ENCODE results near the gene CATSPERE. TPM values are rescaled to one million over a fixed set of nuclear protein-coding genes. Genes with fewer than 3 reads are reported as not detected.

CATSPERE gene
- total RNA-seq, 1 experiment from 2014 or later: not detected

GRCh38 chr1:244585867-244586266 lies 124.8 kb downstream of the CATSPERE start:
- DNase-seq (ENCODE audit: low read depth): no peak

DNA sequence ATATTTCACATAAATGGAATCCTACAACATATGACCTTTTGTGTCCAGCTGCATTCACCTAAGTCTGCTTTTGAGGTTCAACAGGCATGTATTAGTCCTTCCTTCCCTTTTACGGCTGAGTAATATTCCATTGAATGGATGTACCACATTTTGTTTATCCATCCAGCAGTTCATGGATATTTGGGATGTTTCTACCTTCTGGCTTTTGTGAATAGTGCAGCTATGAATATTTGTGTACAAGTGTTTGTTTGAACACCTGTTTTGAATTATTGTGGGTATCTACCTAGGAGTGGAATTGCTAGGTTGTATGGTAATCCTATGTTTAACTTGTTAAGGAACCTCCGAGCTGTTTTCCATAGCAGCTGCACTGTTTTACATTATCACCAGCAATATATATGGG lies 129.6 kb downstream of the CATSPERE start:
- in situ Hi-C loops (cut with HindIII; ENCODE audit: low pct_unique_long_range_greater_than_20kb, low sequenced_read_pairs): no loop called here
- no peak for DNase-seq (ENCODE audit: low read depth)

More at GRCh38 chr1:244585867-244586266, 124.8 kb downstream of the CATSPERE start:
- in situ Hi-C loops (cut with HindIII; ENCODE audit: low pct_unique_long_range_greater_than_20kb, low sequenced_read_pairs): no loop called here

GRCh38 chr1:244598611-244599010 lies 137.5 kb downstream of the CATSPERE start:
- DNase-seq (ENCODE audit: low read depth): no peak
- in situ Hi-C loops (cut with HindIII; ENCODE audit: low pct_unique_long_range_greater_than_20kb, low sequenced_read_pairs): no loop called here

- in situ Hi-C loops (cut with HindIII; ENCODE audit: low pct_unique_long_range_greater_than_20kb, low sequenced_read_pairs): no loop called here
- peak; percentile 80 for DNase-seq (ENCODE audit: low read depth)
Observed at GRCh38 chr1:244599937-244600350, 138.9 kb downstream of the CATSPERE start.

- in situ Hi-C loops (cut with HindIII; ENCODE audit: low pct_unique_long_range_greater_than_20kb, low sequenced_read_pairs): no loop called here
- no peak for DNase-seq (ENCODE audit: low read depth)
Observed at GRCh38 chr1:244601336-244601735, 140.3 kb downstream of the CATSPERE start.

- in situ Hi-C loops (cut with HindIII; ENCODE audit: low pct_unique_long_range_greater_than_20kb, low sequenced_read_pairs): no loop called here
- no peak for DNase-seq (ENCODE audit: low read depth)
Observed at GRCh38 chr1:244603498-244603897, 142.4 kb downstream of the CATSPERE start.

DNA sequence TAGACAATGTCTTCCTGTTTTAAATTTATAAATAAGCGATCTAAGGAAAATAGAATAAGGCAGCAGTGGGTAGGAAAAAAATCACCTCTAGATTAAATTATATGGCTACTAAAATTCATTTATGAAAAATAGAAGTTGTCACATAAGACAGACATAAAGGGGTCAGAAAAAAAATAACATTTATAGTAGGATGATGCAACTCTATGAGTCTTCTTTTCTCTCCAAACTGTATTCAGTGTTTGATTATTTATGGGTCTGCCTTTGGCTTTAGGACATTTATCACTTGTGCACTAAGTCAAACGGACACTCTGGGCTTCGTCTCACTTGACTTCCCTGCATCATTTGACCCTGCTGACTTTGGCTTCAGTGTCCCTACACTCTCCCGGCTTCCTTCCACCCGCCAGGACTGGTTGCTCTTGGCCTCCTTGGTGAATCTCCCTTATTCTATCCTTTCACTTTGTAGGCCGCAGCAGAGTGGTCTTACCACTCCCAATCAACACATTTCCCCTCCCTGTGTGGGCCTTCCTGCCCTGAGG lies 144.8 kb downstream of the CATSPERE start:
- DNase-seq (ENCODE audit: low read depth): no peak
- in situ Hi-C loops (cut with HindIII; ENCODE audit: low pct_unique_long_range_greater_than_20kb, low sequenced_read_pairs): no loop called here

DNA sequence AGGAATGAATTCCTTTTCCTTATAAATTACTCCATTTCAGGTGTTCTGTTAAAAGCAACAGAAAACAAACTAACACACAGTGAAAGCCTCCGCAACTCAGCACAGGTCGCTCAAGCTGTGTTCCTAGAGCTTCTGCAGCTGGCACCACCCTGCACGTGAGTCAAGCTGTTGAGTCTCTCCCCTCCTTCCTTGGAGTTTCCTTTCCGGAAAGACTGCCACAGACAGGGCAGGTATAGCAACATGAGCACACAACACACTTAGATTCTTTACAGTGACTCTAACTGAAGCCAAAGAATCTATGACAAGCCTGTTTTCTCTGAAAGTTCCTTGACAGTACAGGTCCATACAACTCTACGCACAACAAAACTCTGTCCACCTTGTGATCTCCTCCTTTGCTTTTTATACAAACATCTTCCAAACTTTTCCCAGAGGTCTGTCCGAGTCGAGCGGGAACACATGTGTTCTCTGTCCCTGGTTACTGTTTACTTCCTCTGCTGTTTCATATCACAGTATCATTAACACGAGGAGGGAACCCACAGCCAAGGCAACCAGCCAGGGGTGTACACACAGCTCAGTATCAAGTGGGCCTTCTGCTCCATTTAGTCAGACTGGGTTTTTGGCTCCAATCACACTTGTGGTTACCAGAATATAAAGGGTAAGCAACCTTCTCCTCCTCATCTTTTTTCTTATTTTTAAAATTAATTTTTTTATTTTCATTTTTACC lies 153.2 kb downstream of the CATSPERE start:
- in situ Hi-C loops (cut with HindIII; ENCODE audit: low pct_unique_long_range_greater_than_20kb, low sequenced_read_pairs): no loop called here
- no peak for DNase-seq (ENCODE audit: low read depth)

DNA sequence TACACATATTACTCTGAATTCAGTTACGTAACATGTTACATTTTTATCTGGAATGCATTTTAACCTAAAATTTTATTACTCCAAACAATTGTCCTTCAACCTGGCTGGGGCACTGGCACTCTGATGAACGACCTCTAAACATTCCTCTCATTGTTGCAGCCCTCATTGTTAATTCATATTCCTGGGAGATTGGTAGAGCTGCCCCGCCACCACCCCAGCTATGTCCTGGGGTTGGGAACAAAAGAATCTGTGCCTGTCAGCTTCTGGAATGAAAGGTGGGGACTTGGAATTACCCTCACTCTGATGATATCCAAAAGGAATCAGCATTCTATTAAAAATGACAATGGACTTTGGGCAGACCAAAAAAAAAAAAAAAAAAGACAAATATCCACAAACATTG lies 153.8 kb downstream of the CATSPERE start:
- in situ Hi-C loops (cut with HindIII; ENCODE audit: low pct_unique_long_range_greater_than_20kb, low sequenced_read_pairs): no loop called here

GRCh38 chr1:244615301-244615700 lies 154.2 kb downstream of the CATSPERE start:
- DNase-seq (ENCODE audit: low read depth): no peak
- in situ Hi-C loops (cut with HindIII; ENCODE audit: low pct_unique_long_range_greater_than_20kb, low sequenced_read_pairs): no loop called here

More for the DNA sequence above, 153.8 kb downstream of the CATSPERE start:
- no peak for DNase-seq (ENCODE audit: low read depth)

DNA sequence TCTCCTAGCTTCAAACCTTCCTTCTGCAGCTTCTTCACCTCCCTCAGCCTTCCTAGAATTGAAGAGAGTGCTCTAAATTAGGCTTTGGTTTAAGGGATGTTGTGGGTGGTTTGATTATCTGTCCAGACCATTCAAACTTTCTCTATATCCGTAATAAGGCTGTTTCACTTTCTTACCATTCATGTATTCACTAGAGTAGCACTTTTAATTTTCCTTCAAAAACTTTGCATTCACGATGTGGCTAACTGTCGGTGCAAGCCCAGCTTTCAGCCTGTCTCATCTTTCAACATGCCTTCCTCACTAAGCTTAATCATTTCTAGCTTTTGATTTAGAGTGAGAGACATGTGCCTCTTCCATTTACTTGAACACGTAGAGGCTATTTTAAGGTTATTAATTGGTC lies 165.6 kb downstream of the CATSPERE start:
- DNase-seq (ENCODE audit: low read depth): no peak
- in situ Hi-C loops (cut with HindIII; ENCODE audit: low pct_unique_long_range_greater_than_20kb, low sequenced_read_pairs): no loop called here

DNA sequence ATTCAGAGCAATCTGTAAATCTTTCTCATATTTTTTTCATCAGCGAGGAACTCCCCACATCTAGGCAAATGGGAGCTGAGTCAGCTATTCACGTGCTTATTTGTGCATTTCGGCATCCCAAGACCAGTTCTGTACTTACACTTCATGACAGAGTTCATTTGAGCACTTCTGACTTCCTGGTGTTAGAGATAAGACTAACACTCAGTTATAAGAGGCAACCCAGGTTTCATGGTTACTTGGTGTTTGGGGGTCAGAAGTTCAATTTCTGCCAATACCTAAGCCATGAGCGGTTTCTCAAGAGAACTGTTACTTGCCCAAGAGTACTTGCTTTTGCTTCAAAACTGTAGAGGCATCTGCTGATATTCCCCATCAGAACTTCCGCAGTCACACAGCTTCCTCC lies 167.7 kb downstream of the CATSPERE start:
- no peak for DNase-seq (ENCODE audit: low read depth)
- in situ Hi-C loops (cut with HindIII; ENCODE audit: low pct_unique_long_range_greater_than_20kb, low sequenced_read_pairs): no loop called here

GRCh38 chr1:244633140-244633539 lies 172.1 kb downstream of the CATSPERE start:
- DNase-seq (ENCODE audit: low read depth): no peak
- in situ Hi-C loops (cut with HindIII; ENCODE audit: low pct_unique_long_range_greater_than_20kb, low sequenced_read_pairs): no loop called here

- in situ Hi-C loops (cut with HindIII; ENCODE audit: low pct_unique_long_range_greater_than_20kb, low sequenced_read_pairs): no loop called here
- DNase-seq (ENCODE audit: low read depth): no peak
Observed at GRCh38 chr1:244634546-244634945, 173.5 kb downstream of the CATSPERE start.

DNA sequence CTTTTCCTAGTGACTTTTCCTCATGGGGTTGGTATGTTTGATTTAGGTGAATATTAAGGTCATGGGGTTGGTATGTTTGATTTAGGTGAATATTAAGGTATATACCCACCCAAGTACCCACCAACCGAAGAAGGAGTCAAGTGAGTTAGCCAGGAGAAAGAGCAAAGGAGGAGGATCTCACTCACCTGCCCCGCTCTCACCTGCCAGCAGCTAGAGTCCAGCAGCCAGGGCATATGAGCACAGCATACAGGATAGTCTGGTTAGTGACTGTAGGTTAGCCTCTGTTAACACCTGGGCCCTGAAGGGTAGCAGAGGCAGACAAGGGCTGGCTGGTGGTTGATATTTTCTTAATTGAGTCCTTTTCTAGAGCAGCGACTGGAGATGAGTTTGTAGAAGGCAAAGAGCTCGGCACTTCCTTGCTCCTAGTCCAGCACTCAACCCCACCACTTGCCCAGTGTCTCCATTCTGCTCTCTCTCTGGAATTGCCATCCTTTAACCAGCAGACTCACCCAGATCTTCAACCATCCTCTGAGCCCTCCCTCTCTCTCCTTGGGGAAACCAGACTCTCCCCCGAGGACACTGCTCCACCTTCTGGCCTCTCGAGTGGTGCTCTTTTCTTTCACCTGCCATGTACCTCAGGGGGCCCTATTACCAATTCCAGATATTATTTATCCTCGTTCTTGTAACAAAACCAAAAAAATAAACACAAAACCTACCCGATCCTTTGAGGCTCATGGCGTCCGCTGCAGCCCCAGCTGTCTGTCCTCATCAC lies 175.6 kb downstream of the CATSPERE start:
- no peak for DNase-seq (ENCODE audit: low read depth)
- in situ Hi-C loops (cut with HindIII; ENCODE audit: low pct_unique_long_range_greater_than_20kb, low sequenced_read_pairs): no loop called here

- in situ Hi-C loops (cut with HindIII; ENCODE audit: low pct_unique_long_range_greater_than_20kb, low sequenced_read_pairs): no loop called here
- no peak for DNase-seq (ENCODE audit: low read depth)
Observed at GRCh38 chr1:244639561-244639960, 178.5 kb downstream of the CATSPERE start.

DNA sequence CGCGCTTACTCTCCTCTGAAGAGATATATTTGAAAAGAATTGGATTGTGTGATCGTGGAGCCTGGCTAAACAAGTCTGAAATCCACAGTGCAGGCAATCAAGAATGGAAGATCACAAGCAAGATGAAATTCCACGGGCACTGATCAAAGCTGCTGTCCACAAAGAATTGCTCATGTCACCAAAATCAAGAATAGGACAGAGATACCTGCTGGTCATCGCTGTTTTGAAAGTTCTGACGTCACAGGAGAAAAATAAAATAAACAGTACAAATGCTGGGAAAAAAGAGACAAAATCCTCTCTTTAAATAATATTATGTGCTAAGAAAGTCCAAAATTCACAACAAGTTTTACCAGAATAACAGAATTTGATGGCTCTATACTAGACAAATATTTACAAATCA lies 179.8 kb downstream of the CATSPERE start:
- in situ Hi-C loops (cut with HindIII; ENCODE audit: low pct_unique_long_range_greater_than_20kb, low sequenced_read_pairs): no loop called here
- DNase-seq (ENCODE audit: low read depth): no peak

- in situ Hi-C loops (cut with HindIII; ENCODE audit: low pct_unique_long_range_greater_than_20kb, low sequenced_read_pairs): no loop called here
- no peak for DNase-seq (ENCODE audit: low read depth)
Observed at GRCh38 chr1:244642526-244642925, 181.5 kb downstream of the CATSPERE start.

DNA sequence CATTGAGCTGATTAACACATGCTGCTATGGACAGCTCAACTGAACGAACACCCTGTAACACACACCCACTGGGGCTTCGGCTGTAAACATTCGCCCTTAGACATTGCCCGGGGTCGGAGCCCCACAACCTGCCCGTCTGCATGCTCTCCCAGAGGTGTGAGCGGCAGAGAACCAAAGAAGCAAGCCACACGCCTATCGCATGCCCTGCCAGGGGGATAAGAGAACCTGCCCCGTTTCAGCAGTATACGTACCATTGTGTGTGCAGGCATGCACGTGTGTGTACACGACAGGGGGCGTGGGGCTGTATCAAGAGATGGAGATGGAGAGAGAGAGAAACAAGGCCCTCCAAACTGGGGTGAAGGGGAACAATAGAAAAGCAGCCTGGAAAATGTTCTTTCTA lies 181.9 kb downstream of the CATSPERE start:
- DNase-seq (ENCODE audit: low read depth): no peak
- in situ Hi-C loops (cut with HindIII; ENCODE audit: low pct_unique_long_range_greater_than_20kb, low sequenced_read_pairs): no loop called here
